ENCODE data around the gene WASHC4. TPM values are rescaled to one million over a fixed set of nuclear protein-coding genes. Genes with fewer than 3 reads are reported as not detected.

The WASHC4 gene
- total and polyA plus RNA-seq, 10 of the 15 experiments (the other 5 are each of a cell fraction or from before 2014, with no cell fraction given) = 16.0 to 50.6 (median 34.0) TPM

- TF ChIP-seq EED (IDR thresholded peaks at IDR 0.05; ENCODE audit: low read depth) = peak; percentile 31; the same call in 1 of the 2 replicates
- TF ChIP-seq ELK1 (IDR thresholded peaks at IDR 0.05; ENCODE audit: low read depth, low read length) = peak; percentile 87
- TF ChIP-seq FOXM1 (IDR thresholded peaks at IDR 0.05; ENCODE audit: low read depth, low read length) = no peak
- TF ChIP-seq HCFC1 (IDR thresholded peaks at IDR 0.05; ENCODE audit: low read length) = peak; percentile 94
- peak; percentile 56 for TF ChIP-seq ZNF687 (IDR thresholded peaks at IDR 0.05)
- peak; percentile 100 for TF ChIP-seq POLR2A (IDR thresholded peaks at IDR 0.05; ENCODE audit: low read depth, low read length)
- TF ChIP-seq RAD51 (IDR thresholded peaks at IDR 0.05) = peak; percentile 85
- peak; percentile 84 for TF ChIP-seq MEF2B (IDR thresholded peaks at IDR 0.05; ENCODE audit: partially characterized antibody, poor library complexity, severe bottlenecking)
- no peak for TF ChIP-seq JUND (IDR thresholded peaks at IDR 0.05; ENCODE audit: low read depth, low read length)
- no peak for TF ChIP-seq PBX3 (IDR thresholded peaks at IDR 0.05; ENCODE audit: insufficient replicate concordance, low read depth, low read length)
- TF ChIP-seq IRF4 (IDR thresholded peaks at IDR 0.05; ENCODE audit: low read depth, low read length) = 0 out of 2 replicates have a peak, but pooled peaks have one; percentile 11
- peak; percentile 74; the same call in 1 of the 2 replicates for TF ChIP-seq SMAD5 (IDR thresholded peaks at IDR 0.05; ENCODE audit: low read depth)
- TF ChIP-seq ZNF207 (IDR thresholded peaks at IDR 0.05; ENCODE audit: borderline replicate concordance) = peak; percentile 66; the same call in 1 of the 2 replicates
- peak; percentile 71; the same call in 1 of the 2 replicates for TF ChIP-seq NKRF (conservative IDR thresholded peaks at IDR 0.05)
- TF ChIP-seq MTA3 (IDR thresholded peaks at IDR 0.05; ENCODE audit: borderline replicate concordance, low read length) = no peak
- no peak for TF ChIP-seq HDAC2 (IDR thresholded peaks at IDR 0.05)
- peak; percentile 76 for TF ChIP-seq GABPA (IDR thresholded peaks at IDR 0.05; ENCODE audit: low read depth)
- TF ChIP-seq SUPT20H (IDR thresholded peaks at IDR 0.05; ENCODE audit: borderline replicate concordance, control insufficient read depth, low read depth, low read length) = no peak
- no peak for TF ChIP-seq MYB (IDR thresholded peaks at IDR 0.05; ENCODE audit: borderline replicate concordance, low read depth, low read length)
- TF ChIP-seq IRF3 (IDR thresholded peaks at IDR 0.05) = peak; percentile 38; the same call in 1 of the 2 replicates
- TF ChIP-seq CHD2 (IDR thresholded peaks at IDR 0.05; ENCODE audit: borderline replicate concordance, low read depth, low read length) = peak; percentile 98
These were observed at the start of gene WASHC4 (continued) for GRCh38 chr12:105107494-105108371.
